Measurements from ENCODE around the gene PTGFRN. TPM values are rescaled to one million over a fixed set of nuclear protein-coding genes. Genes with fewer than 3 reads are reported as not detected.

The PTGFRN gene
- total RNA-seq, 1 experiment from 2014 or later, result 57.4 TPM

DNA sequence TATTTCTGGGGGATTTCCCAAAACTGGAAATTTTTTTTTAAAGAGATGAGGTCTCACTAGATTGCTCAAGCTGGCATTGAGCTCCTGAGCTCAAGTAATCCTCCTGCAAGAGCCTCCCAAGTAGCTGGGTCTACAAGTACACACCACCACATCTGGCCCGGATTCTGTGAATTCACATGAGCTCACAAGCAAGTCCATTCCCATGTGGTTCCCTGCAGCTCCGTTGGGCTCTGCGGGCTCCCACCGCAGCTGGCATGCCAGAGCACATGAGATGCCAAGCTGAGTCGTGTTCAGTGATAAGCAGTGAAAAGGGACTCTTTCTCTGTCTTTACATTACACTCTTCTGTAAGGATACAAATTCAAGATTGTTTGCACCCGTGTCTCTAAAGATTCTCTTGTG lies 128.5 kb downstream of the PTGFRN start:
- no peak overlapping the region for H2AFZ ChIP-seq (ENCODE audit: low read length)
- BruUV-seq (replicated peaks), result no TSS peak
- H3K9me2 ChIP-seq (replicated peaks; ENCODE audit: low read length), result no peaks in the 10 kb centered on the region
- no peaks in the 10 kb centered on the region for H4K20me1 ChIP-seq (ENCODE audit: low read length)
- no peaks in the 10 kb centered on the region for H3K36me3 ChIP-seq (ENCODE audit: low read depth, low read length)
- ATAC-seq (no peak), DNase-seq (no peak)
- ChIA-PET CTCF (no interaction called here), POLR2A (ENCODE audit: unreplicated experiment) (no interaction called here)
- no peaks in the 10 kb centered on the region for H3K4me1 ChIP-seq (ENCODE audit: insufficient read depth, low read length)
- no peaks in the 10 kb centered on the region for H3K9me3 ChIP-seq (ENCODE audit: low read length)
- H3K27me3 ChIP-seq (ENCODE audit: low read length), result no peaks in the 10 kb centered on the region
- no peaks in the 10 kb centered on the region for H3F3A ChIP-seq (ENCODE audit: low read length, unreplicated experiment)
- no peak overlapping the region for H3K4me3 ChIP-seq (ENCODE audit: low read length)
- TF ChIP-seq, protein P1, sequence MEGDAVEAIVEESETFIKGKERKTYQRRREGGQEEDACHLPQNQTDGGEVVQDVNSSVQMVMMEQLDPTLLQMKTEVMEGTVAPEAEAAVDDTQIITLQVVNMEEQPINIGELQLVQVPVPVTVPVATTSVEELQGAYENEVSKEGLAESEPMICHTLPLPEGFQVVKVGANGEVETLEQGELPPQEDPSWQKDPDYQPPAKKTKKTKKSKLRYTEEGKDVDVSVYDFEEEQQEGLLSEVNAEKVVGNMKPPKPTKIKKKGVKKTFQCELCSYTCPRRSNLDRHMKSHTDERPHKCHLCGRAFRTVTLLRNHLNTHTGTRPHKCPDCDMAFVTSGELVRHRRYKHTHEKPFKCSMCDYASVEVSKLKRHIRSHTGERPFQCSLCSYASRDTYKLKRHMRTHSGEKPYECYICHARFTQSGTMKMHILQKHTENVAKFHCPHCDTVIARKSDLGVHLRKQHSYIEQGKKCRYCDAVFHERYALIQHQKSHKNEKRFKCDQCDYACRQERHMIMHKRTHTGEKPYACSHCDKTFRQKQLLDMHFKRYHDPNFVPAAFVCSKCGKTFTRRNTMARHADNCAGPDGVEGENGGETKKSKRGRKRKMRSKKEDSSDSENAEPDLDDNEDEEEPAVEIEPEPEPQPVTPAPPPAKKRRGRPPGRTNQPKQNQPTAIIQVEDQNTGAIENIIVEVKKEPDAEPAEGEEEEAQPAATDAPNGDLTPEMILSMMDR (conservative IDR thresholded peaks at IDR 0.05; ENCODE audit: low read depth, low read length), result no peak
- TF ChIP-seq EZH2 (IDR thresholded peaks at IDR 0.05; ENCODE audit: low read length, unreplicated experiment), result no peak
- TF ChIP-seq EZH2phosphoT487 (IDR thresholded peaks at IDR 0.05; ENCODE audit: borderline replicate concordance, low read length), result no peak
- no peaks in the 10 kb centered on the region for H3K79me2 ChIP-seq (ENCODE audit: low read length)
- no peak overlapping the region for H3K9ac ChIP-seq (ENCODE audit: low read length)
- intact Hi-C loops (cut with micrococcal nuclease), result no loop called here
- no peak overlapping the region for H3K4me2 ChIP-seq (ENCODE audit: low read length)
- no peak overlapping the region for H3K27ac ChIP-seq (ENCODE audit: low read length)

Other genes starting within 250 kb of the PTGFRN start
- gene IGSF3, start 242.2 kb upstream of the PTGFRN start, total RNA-seq (2014; rRNA removed), result 15.5 and 17.2 TPM in 2 replicates
- gene CD2, start 155.5 kb upstream of the PTGFRN start, total RNA-seq (2014; rRNA removed), result not detected in 2 replicates
- gene CD101, start 91.8 kb downstream of the PTGFRN start, total RNA-seq (2014; rRNA removed), result 0.17 and 0.36 TPM in 2 replicates
- gene TTF2, start 150.4 kb downstream of the PTGFRN start, total RNA-seq (2014; rRNA removed), result 25.1 and 28.8 TPM in 2 replicates
- gene TRIM45, start 211.8 kb downstream of the PTGFRN start, total RNA-seq (2014; rRNA removed), result 3.1 and 4.3 TPM in 2 replicates